GM12864 (cell line): Measurements from ENCODE around the gene RBCK1.

ENCODE experiments used
- DNase-seq: peaks from one replicate; pipeline ENCODE4 v3.0.0-alpha.2; 2011; ENCODE audit warnings: low read depth
- H3K4me3 ChIP-seq: 2 replicates; pipeline ENCODE4 v1.5.1; 2011; ENCODE audit warnings: mild to moderate bottlenecking, low read depth, low read length, control low read depth
- TF ChIP-seq, protein P1 (sequence below): IDR thresholded peaks from 2 replicates; pipeline ENCODE4 v1.5.1; 2011; ENCODE audit warnings: low read depth, mild to moderate bottlenecking, moderate library complexity, low read length, control low read depth, inconsistent platforms; ENCODE audit errors: missing control alignments

The RBCK1 gene

GRCh38 chr20:407953-408842, at the start of gene RBCK1:
TSS of gene RBCK1 (plus strand) at chr20:408299. CDS start at chr20:408758, 459 bp downstream.
- TF ChIP-seq, protein P1, sequence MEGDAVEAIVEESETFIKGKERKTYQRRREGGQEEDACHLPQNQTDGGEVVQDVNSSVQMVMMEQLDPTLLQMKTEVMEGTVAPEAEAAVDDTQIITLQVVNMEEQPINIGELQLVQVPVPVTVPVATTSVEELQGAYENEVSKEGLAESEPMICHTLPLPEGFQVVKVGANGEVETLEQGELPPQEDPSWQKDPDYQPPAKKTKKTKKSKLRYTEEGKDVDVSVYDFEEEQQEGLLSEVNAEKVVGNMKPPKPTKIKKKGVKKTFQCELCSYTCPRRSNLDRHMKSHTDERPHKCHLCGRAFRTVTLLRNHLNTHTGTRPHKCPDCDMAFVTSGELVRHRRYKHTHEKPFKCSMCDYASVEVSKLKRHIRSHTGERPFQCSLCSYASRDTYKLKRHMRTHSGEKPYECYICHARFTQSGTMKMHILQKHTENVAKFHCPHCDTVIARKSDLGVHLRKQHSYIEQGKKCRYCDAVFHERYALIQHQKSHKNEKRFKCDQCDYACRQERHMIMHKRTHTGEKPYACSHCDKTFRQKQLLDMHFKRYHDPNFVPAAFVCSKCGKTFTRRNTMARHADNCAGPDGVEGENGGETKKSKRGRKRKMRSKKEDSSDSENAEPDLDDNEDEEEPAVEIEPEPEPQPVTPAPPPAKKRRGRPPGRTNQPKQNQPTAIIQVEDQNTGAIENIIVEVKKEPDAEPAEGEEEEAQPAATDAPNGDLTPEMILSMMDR = no peak
- DNase-seq = peak; percentile 49
- H3K4me3 ChIP-seq = peak within 1 kb of the TSS; percentile 95

DNA sequence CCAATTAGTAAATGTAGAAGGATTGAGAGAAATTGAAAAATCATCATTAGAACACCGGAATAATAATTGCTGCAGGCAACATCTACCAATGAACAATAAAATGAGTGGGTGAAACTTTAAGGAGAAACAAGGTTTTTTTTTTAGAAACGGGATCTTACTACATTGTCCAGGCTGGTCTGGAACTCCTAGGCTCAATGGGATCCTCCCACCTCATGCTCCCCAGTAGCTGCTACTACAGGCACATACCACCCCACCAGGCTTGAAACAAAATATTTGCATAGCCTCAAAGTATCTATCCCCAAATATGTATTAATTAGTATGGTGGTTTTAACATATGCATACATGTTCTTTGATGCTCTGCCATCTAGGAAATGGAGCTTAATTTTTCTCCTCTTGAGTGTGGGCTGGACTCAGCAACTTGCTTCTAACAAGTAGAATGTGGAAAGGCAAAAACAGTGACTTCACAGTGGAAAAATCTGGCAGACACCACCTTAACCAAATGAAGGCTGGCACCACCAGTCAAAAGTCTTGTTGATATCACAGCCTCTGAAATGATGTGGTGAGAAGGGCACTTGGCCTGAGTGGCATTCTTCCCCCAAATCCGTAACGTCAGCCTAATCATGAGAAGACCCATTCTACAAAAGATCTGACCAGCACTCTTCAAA, 49.1 kb upstream of the RBCK1 start:
- H3K4me3 ChIP-seq = no peak overlapping the region
- TF ChIP-seq, protein P1 = no peak
- no peak for DNase-seq

GRCh38 chr20:361561-361960, 46.5 kb upstream of the RBCK1 start:
- DNase-seq = peak; percentile 63
- TF ChIP-seq, protein P1 = no peak
- no peak overlapping the region for H3K4me3 ChIP-seq

DNA sequence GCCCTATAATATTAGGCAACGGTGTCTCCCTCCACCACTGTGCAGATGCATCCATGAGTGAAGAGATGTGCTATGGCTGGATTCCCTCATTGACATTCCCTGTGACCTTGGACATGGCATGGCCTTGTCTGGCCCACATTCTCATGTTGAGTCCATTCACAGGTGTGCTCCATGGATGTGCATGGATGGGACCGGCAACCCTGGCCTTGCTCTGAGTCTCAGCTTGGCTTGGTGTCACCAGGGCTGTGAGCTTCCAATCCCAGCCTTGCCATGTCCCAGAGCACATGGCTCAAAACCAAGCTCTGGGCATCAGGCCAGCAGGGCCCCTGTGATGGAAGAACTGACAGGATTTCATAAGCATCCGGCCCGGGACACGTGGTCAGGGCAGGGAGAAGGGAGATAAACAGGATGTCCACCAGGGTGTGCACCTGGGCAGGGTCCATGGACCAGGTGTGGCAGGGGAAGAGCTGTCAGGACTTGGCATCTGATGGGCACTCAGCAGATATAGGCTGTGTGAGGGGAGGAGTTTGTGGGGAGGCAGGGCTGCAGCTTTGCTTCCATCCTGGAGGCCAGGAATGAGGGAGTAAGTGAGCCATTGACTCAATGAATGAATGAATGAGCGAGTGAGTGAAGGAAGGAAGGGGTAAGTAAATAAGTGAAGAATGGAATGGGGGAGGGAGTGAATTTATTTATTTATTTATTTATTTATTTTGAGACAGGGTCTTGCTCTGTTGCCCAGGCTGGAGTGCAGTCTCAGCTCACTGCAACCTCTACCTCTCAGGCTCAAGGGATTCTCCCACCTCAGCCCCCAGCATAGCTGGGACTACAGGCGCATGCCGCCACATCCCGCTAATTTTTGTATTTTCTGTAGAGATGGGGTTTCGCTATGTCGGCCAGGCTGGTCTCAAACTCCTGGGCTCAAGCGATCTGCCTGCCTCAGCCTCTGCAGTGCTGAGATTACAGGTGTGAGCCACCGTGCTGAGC, 45.5 kb upstream of the RBCK1 start:
- TF ChIP-seq, protein P1 = peak; percentile 52
- DNase-seq = peak; percentile 31
- no peak overlapping the region for H3K4me3 ChIP-seq

GRCh38 chr20:363319-364078, 44.6 kb upstream of the RBCK1 start:
- TF ChIP-seq, protein P1 = no peak
- no peak overlapping the region for H3K4me3 ChIP-seq
- no peak for DNase-seq
